H9 (cell line): ENCODE measurements around the gene TSC22D1. TPM values are rescaled to one million over a fixed set of nuclear protein-coding genes. Genes with fewer than 3 reads are reported as not detected.

Source experiments
- DNase-seq: peaks from one replicate; pipeline ENCODE4 v3.0.0-alpha.2; 2017
- H2AFZ ChIP-seq: one replicate; pipeline ENCODE4 v1.6.1; 2013; ENCODE audit warnings: mild to moderate bottlenecking, low read length, control low read depth, moderate library complexity
- H2AK5ac ChIP-seq: 2 replicates; pipeline ENCODE4 v1.6.1; 2013; ENCODE audit warnings: low read length, control low read depth, mixed read lengths; ENCODE audit not compliant: insufficient read length
- H2BK120ac ChIP-seq: one replicate; pipeline ENCODE4 v1.6.1; 2013; ENCODE audit warnings: low read depth, mild to moderate bottlenecking, low read length, control low read depth, inconsistent platforms; ENCODE audit not compliant: poor library complexity, severe bottlenecking
- H2BK12ac ChIP-seq: 2 replicates; pipeline ENCODE4 v1.6.1; 2013; ENCODE audit warnings: low read length, control low read depth, mixed read lengths, low read depth; ENCODE audit not compliant: insufficient read length
- H2BK15ac ChIP-seq: 2 replicates; pipeline ENCODE4 v1.6.1; 2013; ENCODE audit warnings: low read depth, low read length, control low read depth
- H2BK20ac ChIP-seq: one replicate; pipeline ENCODE4 v1.6.1; 2013; ENCODE audit warnings: low read depth, mild to moderate bottlenecking, low read length, control low read depth, inconsistent platforms; ENCODE audit not compliant: poor library complexity, severe bottlenecking
- H2BK5ac ChIP-seq: 2 replicates; pipeline ENCODE4 v1.6.1; 2013; ENCODE audit warnings: low read length, control low read depth, mixed read lengths; ENCODE audit not compliant: insufficient read length
- H3K14ac ChIP-seq: 2 replicates; pipeline ENCODE4 v1.6.1; 2013; ENCODE audit warnings: low read length, control low read depth; ENCODE audit not compliant: insufficient read depth
- H3K18ac ChIP-seq: 2 replicates; pipeline ENCODE4 v1.6.1; 2013; ENCODE audit warnings: low read depth, mild to moderate bottlenecking, mixed read lengths, low read length, control low read depth; ENCODE audit not compliant: insufficient read length
- H3K23ac ChIP-seq: 2 replicates; pipeline ENCODE4 v1.6.1; 2013; ENCODE audit warnings: low read length, control low read depth, mixed read lengths, low read depth; ENCODE audit not compliant: insufficient read length
- H3K23me2 ChIP-seq: 2 replicates; pipeline ENCODE4 v1.6.1; 2013; ENCODE audit warnings: low read depth, mild to moderate bottlenecking, mixed read lengths, low read length, control low read depth; ENCODE audit not compliant: insufficient read length, poor library complexity, severe bottlenecking
- H3K27ac ChIP-seq: 2 replicates; pipeline ENCODE4 v1.5.1; 2013; ENCODE audit warnings: low read length, control low read depth, mixed read lengths, low read depth; ENCODE audit not compliant: insufficient read length
- H3K27me3 ChIP-seq: 2 replicates; pipeline ENCODE4 v1.6.1; 2013; ENCODE audit warnings: low read length, control low read depth, inconsistent platforms; ENCODE audit not compliant: insufficient read depth
- H3K4ac ChIP-seq: 2 replicates; pipeline ENCODE4 v1.6.1; 2013; ENCODE audit warnings: low read depth, mild to moderate bottlenecking, control low read depth, inconsistent platforms, low read length, moderate library complexity
- H3K4me1 ChIP-seq: 2 replicates; pipeline ENCODE4 v1.6.1; 2013; ENCODE audit warnings: low read length, control low read depth, inconsistent platforms; ENCODE audit not compliant: insufficient read depth
- H3K4me2 ChIP-seq: 2 replicates; pipeline ENCODE4 v1.6.1; 2013; ENCODE audit warnings: low read length, control low read depth, mixed read lengths; ENCODE audit not compliant: insufficient read length, insufficient read depth
- H3K56ac ChIP-seq: 2 replicates; pipeline ENCODE4 v1.6.1; 2013; ENCODE audit warnings: low read depth, mild to moderate bottlenecking, mixed read lengths, low read length, control low read depth; ENCODE audit not compliant: insufficient read length
- H3K79me1 ChIP-seq: 2 replicates; pipeline ENCODE4 v1.6.1; 2013; ENCODE audit warnings: low read depth, mild to moderate bottlenecking, moderate library complexity, low read length, control low read depth, inconsistent platforms; ENCODE audit not compliant: insufficient read depth, poor library complexity, severe bottlenecking
- H3K79me2 ChIP-seq: 2 replicates; pipeline ENCODE4 v1.6.1; 2013; ENCODE audit warnings: low read length, control low read depth, inconsistent platforms; ENCODE audit not compliant: insufficient read depth
- H3K9ac ChIP-seq: 2 replicates; pipeline ENCODE4 v1.6.1; 2013; ENCODE audit warnings: low read length, control low read depth, mixed read lengths; ENCODE audit not compliant: insufficient read length; ENCODE audit errors: extremely low read depth
- H3K9me3 ChIP-seq: one replicate; pipeline ENCODE4 v1.6.1; 2013; ENCODE audit warnings: low read depth, low read length, inconsistent platforms; ENCODE audit not compliant: control insufficient read depth
- H3T11ph ChIP-seq: one replicate; pipeline ENCODE4 v1.6.1; 2013; ENCODE audit warnings: mild to moderate bottlenecking, low read length, control low read depth, inconsistent platforms
- H4K20me1 ChIP-seq: one replicate; pipeline ENCODE4 v1.6.1; 2013; ENCODE audit not compliant: control insufficient read depth, insufficient read length, insufficient read depth
- H4K5ac ChIP-seq: 2 replicates; pipeline ENCODE4 v1.6.1; 2013; ENCODE audit warnings: low read depth, mild to moderate bottlenecking, mixed read lengths, low read length, control low read depth; ENCODE audit not compliant: insufficient read length
- H4K8ac ChIP-seq: replicated peaks from 2 replicates; pipeline ENCODE4 v1.6.1; 2013; ENCODE audit warnings: low read length, control low read depth, mixed read lengths, low read depth; ENCODE audit not compliant: insufficient read length
- H4K91ac ChIP-seq: 2 replicates; pipeline ENCODE4 v1.6.1; 2013; ENCODE audit warnings: low read depth, mild to moderate bottlenecking, moderate library complexity, mixed read lengths, low read length, control low read depth; ENCODE audit not compliant: insufficient read length
- H3K27ac Mint-ChIP-seq, 3 experiments: 2 replicates in 2 of 3; 3 replicates in 1 of 3; pipeline ENCODE4 v1.8.0; 2020 to 2021; ENCODE audit warnings: mixed read lengths in 3 of 3, mild to moderate bottlenecking in 1 of 3, moderate library complexity in 1 of 3
- H3K27me3 Mint-ChIP-seq: 2 replicates; pipeline ENCODE4 v1.8.0; 2021; ENCODE audit warnings: low read depth, mild to moderate bottlenecking, moderate library complexity, mixed read lengths
- H3K36me3 Mint-ChIP-seq, 3 experiments: 2 replicates in 2 of 3; 3 replicates in 1 of 3; pipeline ENCODE4 v1.8.0; 2020 to 2021; ENCODE audit warnings: low read depth in 3 of 3, mixed read lengths in 3 of 3; ENCODE audit not compliant: insufficient read depth in 1 of 3
- H3K4me1 Mint-ChIP-seq, 2 experiments: 2 replicates each; pipeline ENCODE4 v1.8.0; 2020; ENCODE audit warnings: mixed read lengths in 2 of 2
- H3K4me3 Mint-ChIP-seq, 2 experiments: 2 replicates in 1 of 2; 3 replicates in 1 of 2; pipeline ENCODE4 v1.8.0; 2020 to 2021; ENCODE audit warnings: mild to moderate bottlenecking in 2 of 2, mixed read lengths in 2 of 2, moderate library complexity in 1 of 2
- H3K9me3 Mint-ChIP-seq, 2 experiments: 2 replicates in 1 of 2; 3 replicates in 1 of 2; pipeline ENCODE4 v1.8.0; 2020; ENCODE audit warnings: mild to moderate bottlenecking in 2 of 2, mixed read lengths in 2 of 2, moderate library complexity in 1 of 2
- WGBS: extraction: QIAGEN DNeasy Blood & Tissue Kit; methylation state at CpG from one replicate; pipeline ENCODE4 v1.1.7; 2013; ENCODE audit warnings: missing lambda C conversion rate, low lambda C conversion rate, mixed read lengths; ENCODE audit not compliant: insufficient read length; ENCODE audit errors: extremely low coverage; 5-methylcytosine and 5-hydroxymethylcytosine counted together
- total RNA-seq: library from RNA; stranded (reverse); gene quantifications from 2 replicates; pipeline ENCODE4 v1.2.1, GENCODE V29; 2021
- TF ChIP-seq, protein P1 (sequence below): fragments of 200-600 bp; sonication (generic); conservative IDR thresholded peaks from 3 replicates; pipeline ENCODE4 v1.8.0; 2021; ENCODE audit warnings: antibody characterized with exemption, mild to moderate bottlenecking

TSC22D1 gene
- total RNA-seq, 1 experiment from 2014 or later = 76.7 TPM

DNA sequence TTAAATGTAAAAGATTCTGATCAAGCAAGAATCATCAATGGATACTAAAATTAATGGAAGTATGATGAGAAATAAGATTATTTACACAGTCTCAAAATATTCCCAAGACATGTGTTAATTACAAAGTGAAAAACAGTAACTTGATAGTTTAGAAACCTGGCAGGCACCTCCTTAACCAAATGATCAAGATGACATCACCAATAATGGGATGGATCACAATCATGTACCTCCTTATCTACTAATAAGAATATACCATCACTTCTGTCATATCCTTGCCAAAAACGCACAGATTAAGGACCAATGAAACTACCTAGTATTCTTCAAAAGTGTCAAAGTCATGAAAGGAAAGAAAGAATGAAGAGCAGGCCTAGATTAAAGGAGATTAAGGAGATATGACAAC is 30.0 kb downstream of the TSC22D1 start:
- no peak overlapping the region for H3K27ac ChIP-seq
- H2AFZ ChIP-seq = no peak overlapping the region
- H3K4ac ChIP-seq = no peak overlapping the region
- no peak overlapping the region for H2BK15ac ChIP-seq
- no peak overlapping the region for H2BK120ac ChIP-seq
- Mint-ChIP-seq H3K9me3 (no peaks in the 10 kb centered on the region), H3K27ac (no peak overlapping the region), H3K4me1 (peaks cover 9 to 14% of the 10 kb centered on the region in 2 experiments), H3K36me3 (peaks cover 0 to 9% (median 4%) of the 10 kb centered on the region in 3 experiments; a peak in 4 of 7 replicates), H3K27me3 (no peaks in the 10 kb centered on the region), H3K4me3 (no peak overlapping the region)
- no peak overlapping the region for H2BK12ac ChIP-seq
- TF ChIP-seq, protein P1, sequence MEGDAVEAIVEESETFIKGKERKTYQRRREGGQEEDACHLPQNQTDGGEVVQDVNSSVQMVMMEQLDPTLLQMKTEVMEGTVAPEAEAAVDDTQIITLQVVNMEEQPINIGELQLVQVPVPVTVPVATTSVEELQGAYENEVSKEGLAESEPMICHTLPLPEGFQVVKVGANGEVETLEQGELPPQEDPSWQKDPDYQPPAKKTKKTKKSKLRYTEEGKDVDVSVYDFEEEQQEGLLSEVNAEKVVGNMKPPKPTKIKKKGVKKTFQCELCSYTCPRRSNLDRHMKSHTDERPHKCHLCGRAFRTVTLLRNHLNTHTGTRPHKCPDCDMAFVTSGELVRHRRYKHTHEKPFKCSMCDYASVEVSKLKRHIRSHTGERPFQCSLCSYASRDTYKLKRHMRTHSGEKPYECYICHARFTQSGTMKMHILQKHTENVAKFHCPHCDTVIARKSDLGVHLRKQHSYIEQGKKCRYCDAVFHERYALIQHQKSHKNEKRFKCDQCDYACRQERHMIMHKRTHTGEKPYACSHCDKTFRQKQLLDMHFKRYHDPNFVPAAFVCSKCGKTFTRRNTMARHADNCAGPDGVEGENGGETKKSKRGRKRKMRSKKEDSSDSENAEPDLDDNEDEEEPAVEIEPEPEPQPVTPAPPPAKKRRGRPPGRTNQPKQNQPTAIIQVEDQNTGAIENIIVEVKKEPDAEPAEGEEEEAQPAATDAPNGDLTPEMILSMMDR = no peak
- no peak overlapping the region for H3K23ac ChIP-seq
- H3K27me3 ChIP-seq = no peaks in the 10 kb centered on the region
- H3K4me1 ChIP-seq = no peaks in the 10 kb centered on the region
- H4K8ac ChIP-seq = no peak overlapping the region
- no peak for DNase-seq
- H4K5ac ChIP-seq = no peak overlapping the region
- H3K18ac ChIP-seq = no peak overlapping the region
- no peaks in the 10 kb centered on the region for H3K9me3 ChIP-seq
- H3T11ph ChIP-seq = no peak overlapping the region
- no peak overlapping the region for H2BK5ac ChIP-seq
- H3K9ac ChIP-seq = no peak overlapping the region
- H2AK5ac ChIP-seq = no peak overlapping the region
- H3K23me2 ChIP-seq = no peaks in the 10 kb centered on the region
- peaks cover 2% of the 10 kb centered on the region for H3K79me1 ChIP-seq
- H3K14ac ChIP-seq = no peak overlapping the region
- H3K79me2 ChIP-seq = no peaks in the 10 kb centered on the region; the same call in 1 of the 2 replicates
- no peak overlapping the region for H3K56ac ChIP-seq
- H3K4me2 ChIP-seq = no peak overlapping the region
- no CpG with 5 or more reads among the region's 1 CpG for WGBS
- no peak overlapping the region for H2BK20ac ChIP-seq
- H4K20me1 ChIP-seq = no peaks in the 10 kb centered on the region
- H4K91ac ChIP-seq = no peak overlapping the region
